Vagina (tissue), 2 donors: ENCODE measurements around the gene ICAM5.

ENCODE experiments used
- CTCF ChIP-seq, 3 experiments: fragments of 450-650 bp in 2 of 3; fragments of 200-600 bp in 1 of 3; sonication (generic) in 1 of 3; IDR thresholded peaks; one replicate each; pipeline ENCODE4 v1.5.1; 2017 to 2019; ENCODE audit warnings: antibody characterized with exemption in 3 of 3, mild to moderate bottlenecking in 2 of 3, moderate library complexity in 2 of 3
- POLR2A ChIP-seq, 2 donors: fragments of 450-650 bp; IDR thresholded peaks; one replicate each; pipeline ENCODE4 v1.6.1; 2017; ENCODE audit warnings: antibody characterized with exemption in 2 of 2, mild to moderate bottlenecking in 2 of 2, moderate library complexity in 2 of 2

- TF ChIP-seq POLR2A (IDR thresholded peaks at IDR 0.05) = no peak
- TF ChIP-seq CTCF (IDR thresholded peaks at IDR 0.05) = no peak
These were observed 2.5 kb downstream of the ICAM5 start for GRCh38 chr19:10292206-10292788.
